SK-N-MC (cell line): ENCODE data around the gene INPP5A.

Experiments
- EZH2 ChIP-seq: fragments of 200-600 bp; sonication (generic); IDR thresholded peaks from one replicate; pipeline ENCODE4 v1.6.1; 2017; ENCODE audit warnings: antibody characterized with exemption
- FOXP2 ChIP-seq: optimal IDR thresholded peaks from 2 replicates; pipeline ENCODE3; 2011; ENCODE audit warnings: mild to moderate bottlenecking, moderate library complexity; ENCODE audit not compliant: insufficient read depth; ENCODE audit errors: extremely low read length, control extremely low read depth
- POLR2AphosphoS5 ChIP-seq: IDR thresholded peaks from 2 replicates; pipeline ENCODE4 v1.6.1; 2012; ENCODE audit warnings: mild to moderate bottlenecking, low read depth, low read length, borderline replicate concordance

DNA sequence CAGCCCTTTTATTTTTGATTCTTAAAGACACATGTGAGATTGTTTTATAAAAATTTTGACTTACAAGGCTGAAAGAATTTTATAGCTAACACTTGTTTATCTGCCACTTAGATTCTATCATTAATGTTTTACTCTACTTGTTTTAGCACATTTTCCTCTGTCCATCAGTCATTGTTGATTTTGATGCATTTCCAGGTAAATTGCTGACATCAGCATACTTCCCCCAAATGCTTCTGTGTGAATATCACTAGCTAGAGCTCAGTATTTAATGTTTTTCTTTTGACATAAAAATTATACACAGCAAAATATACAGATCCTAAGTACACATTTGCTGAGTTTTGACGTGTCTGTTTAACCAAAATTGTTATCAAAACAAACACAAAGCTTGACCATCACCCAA lies 43.0 kb downstream of the INPP5A start:
- no peak for TF ChIP-seq POLR2AphosphoS5
- TF ChIP-seq EZH2 = no peak
- no peak for TF ChIP-seq FOXP2
